GM12878 (cell line): ENCODE results near the gene MBIP. TPM values are rescaled to one million over a fixed set of nuclear protein-coding genes. Genes with fewer than 3 reads are reported as not detected.

Experiments used
- EP300 ChIP-seq, 2 experiments: fragments of 150-350 bp in 1 of 2; IDR thresholded peaks; 2 replicates each; pipeline ENCODE4 v1.6.1; 2011 to 2012; ENCODE audit warnings: low read depth in 2 of 2, low read length in 2 of 2, borderline replicate concordance in 1 of 2, improper control_type of control experiment in 1 of 2, inconsistent platforms in 1 of 2; ENCODE audit not compliant: control insufficient read depth in 1 of 2
- IKZF1 ChIP-seq: fragments of 450-650 bp; conservative IDR thresholded peaks from 2 replicates; pipeline ENCODE4 v1.6.1; 2017; ENCODE audit warnings: antibody characterized with exemption, mild to moderate bottlenecking
- RFX5 ChIP-seq: IDR thresholded peaks from 2 replicates; pipeline ENCODE4 v1.6.1; 2011; ENCODE audit warnings: low read depth, low read length, improper control_type of control experiment
- SIN3A ChIP-seq: IDR thresholded peaks from 2 replicates; pipeline ENCODE4 v1.6.1; 2012; ENCODE audit warnings: low read depth, low read length, improper control_type of control experiment
- TAF1 ChIP-seq: IDR thresholded peaks from 2 replicates; pipeline ENCODE4 v1.6.1; 2011; ENCODE audit warnings: mild to moderate bottlenecking, low read depth, low read length, borderline replicate concordance
- TBL1XR1 ChIP-seq: IDR thresholded peaks from 2 replicates; pipeline ENCODE4 v1.6.1; 2012; ENCODE audit warnings: low read depth, low read length, improper control_type of control experiment
- ZNF622 ChIP-seq: fragments of 450-650 bp; IDR thresholded peaks from 2 replicates; pipeline ENCODE4 v1.6.1; 2017; ENCODE audit warnings: mild to moderate bottlenecking, inconsistent platforms
- polyA plus RNA-seq, 11 experiments: library from polyadenylated mRNA; depleted of rRNA in 4 of 11; unstranded in 6 of 11; stranded (reverse) in 5 of 11; fragments of >200 nt; fragmentation: Nextera tagmentation in 4 of 11; fragmentation: Illumina TruSeq in 1 of 11; extraction: Ambion mirVana in 4 of 11; extraction: Trizol in 1 of 11; gene quantifications; 1 replicate in 1 of 11; 2 replicates in 10 of 11; pipeline versions ENCODE4 v1.2.1 to v1.2.3, GENCODE V29; 2011 to 2016; ENCODE audit warnings: inconsistent platforms in 2 of 11, missing spikeins in 2 of 11, low read depth in 1 of 11
- total RNA-seq, 4 experiments: library from RNA; depleted of rRNA in 3 of 4; stranded (reverse); fragments of >200 nt in 3 of 4; fragmentation: Illumina TruSeq in 1 of 4; extraction: Trizol in 1 of 4; gene quantifications; 2 replicates each; pipeline versions ENCODE4 v1.2.1 to v1.2.3, GENCODE V29; 2013 to 2021
- TF ChIP-seq, protein P1 (sequence below): fragments of 450-650 bp; IDR thresholded peaks from 2 replicates; pipeline ENCODE4 v1.6.1; 2017; ENCODE audit warnings: mild to moderate bottlenecking, moderate library complexity
- TF ChIP-seq, protein P2 (sequence below): IDR thresholded peaks from 2 replicates; pipeline ENCODE4 v1.6.1; 2012; ENCODE audit warnings: mild to moderate bottlenecking, low read depth, low read length
- TF ChIP-seq, protein P3 (sequence below): IDR thresholded peaks from 2 replicates; pipeline ENCODE4 v1.6.1; 2012; ENCODE audit warnings: improper control_type of control experiment, low read depth, low read length; ENCODE audit not compliant: insufficient replicate concordance

Gene MBIP
- total and polyA plus RNA-seq, 10 of the 15 experiments (the other 5 are each of a cell fraction or from before 2014, with no cell fraction given) = 9.0 to 43.5 (median 32.1) TPM

DNA sequence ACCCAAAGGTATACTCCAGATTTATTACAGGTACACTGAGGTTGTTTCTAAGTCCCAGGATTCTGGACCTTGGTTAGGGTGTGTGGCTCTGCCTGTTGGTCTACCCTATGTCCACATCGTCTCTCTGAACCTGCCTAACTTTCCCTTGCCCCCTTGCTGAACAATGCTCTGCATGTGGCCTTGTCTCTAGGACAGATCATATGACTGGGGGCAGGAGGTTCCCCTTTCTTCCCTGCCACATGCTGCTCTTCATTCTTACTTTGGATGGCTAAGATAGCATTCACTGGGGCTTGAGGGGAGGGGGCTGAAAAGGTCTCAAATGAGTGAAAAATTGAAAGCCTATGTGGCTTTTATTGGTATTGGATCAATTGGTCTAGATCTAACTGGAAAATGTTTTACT, 49.2 kb downstream of the MBIP start (continued):
- TF ChIP-seq TBL1XR1 (no peak), TAF1 (no peak), EP300 (IDR thresholded peaks at IDR 0.05; ENCODE audit: borderline replicate concordance in 1 of 2, control insufficient read depth in 1 of 2, low read depth in 2 of 2, low read length in 2 of 2) (no peak), IKZF1 (no peak), SIN3A (no peak), ZNF622 (no peak), RFX5 (no peak)
- TF ChIP-seq, protein P1, sequence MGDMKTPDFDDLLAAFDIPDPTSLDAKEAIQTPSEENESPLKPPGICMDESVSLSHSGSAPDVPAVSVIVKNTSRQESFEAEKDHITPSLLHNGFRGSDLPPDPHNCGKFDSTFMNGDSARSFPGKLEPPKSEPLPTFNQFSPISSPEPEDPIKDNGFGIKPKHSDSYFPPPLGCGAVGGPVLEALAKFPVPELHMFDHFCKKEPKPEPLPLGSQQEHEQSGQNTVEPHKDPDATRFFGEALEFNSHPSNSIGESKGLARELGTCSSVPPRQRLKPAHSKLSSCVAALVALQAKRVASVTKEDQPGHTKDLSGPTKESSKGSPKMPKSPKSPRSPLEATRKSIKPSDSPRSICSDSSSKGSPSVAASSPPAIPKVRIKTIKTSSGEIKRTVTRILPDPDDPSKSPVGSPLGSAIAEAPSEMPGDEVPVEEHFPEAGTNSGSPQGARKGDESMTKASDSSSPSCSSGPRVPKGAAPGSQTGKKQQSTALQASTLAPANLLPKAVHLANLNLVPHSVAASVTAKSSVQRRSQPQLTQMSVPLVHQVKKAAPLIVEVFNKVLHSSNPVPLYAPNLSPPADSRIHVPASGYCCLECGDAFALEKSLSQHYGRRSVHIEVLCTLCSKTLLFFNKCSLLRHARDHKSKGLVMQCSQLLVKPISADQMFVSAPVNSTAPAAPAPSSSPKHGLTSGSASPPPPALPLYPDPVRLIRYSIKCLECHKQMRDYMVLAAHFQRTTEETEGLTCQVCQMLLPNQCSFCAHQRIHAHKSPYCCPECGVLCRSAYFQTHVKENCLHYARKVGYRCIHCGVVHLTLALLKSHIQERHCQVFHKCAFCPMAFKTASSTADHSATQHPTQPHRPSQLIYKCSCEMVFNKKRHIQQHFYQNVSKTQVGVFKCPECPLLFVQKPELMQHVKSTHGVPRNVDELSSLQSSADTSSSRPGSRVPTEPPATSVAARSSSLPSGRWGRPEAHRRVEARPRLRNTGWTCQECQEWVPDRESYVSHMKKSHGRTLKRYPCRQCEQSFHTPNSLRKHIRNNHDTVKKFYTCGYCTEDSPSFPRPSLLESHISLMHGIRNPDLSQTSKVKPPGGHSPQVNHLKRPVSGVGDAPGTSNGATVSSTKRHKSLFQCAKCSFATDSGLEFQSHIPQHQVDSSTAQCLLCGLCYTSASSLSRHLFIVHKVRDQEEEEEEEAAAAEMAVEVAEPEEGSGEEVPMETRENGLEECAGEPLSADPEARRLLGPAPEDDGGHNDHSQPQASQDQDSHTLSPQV = no peak
- TF ChIP-seq, protein P2, sequence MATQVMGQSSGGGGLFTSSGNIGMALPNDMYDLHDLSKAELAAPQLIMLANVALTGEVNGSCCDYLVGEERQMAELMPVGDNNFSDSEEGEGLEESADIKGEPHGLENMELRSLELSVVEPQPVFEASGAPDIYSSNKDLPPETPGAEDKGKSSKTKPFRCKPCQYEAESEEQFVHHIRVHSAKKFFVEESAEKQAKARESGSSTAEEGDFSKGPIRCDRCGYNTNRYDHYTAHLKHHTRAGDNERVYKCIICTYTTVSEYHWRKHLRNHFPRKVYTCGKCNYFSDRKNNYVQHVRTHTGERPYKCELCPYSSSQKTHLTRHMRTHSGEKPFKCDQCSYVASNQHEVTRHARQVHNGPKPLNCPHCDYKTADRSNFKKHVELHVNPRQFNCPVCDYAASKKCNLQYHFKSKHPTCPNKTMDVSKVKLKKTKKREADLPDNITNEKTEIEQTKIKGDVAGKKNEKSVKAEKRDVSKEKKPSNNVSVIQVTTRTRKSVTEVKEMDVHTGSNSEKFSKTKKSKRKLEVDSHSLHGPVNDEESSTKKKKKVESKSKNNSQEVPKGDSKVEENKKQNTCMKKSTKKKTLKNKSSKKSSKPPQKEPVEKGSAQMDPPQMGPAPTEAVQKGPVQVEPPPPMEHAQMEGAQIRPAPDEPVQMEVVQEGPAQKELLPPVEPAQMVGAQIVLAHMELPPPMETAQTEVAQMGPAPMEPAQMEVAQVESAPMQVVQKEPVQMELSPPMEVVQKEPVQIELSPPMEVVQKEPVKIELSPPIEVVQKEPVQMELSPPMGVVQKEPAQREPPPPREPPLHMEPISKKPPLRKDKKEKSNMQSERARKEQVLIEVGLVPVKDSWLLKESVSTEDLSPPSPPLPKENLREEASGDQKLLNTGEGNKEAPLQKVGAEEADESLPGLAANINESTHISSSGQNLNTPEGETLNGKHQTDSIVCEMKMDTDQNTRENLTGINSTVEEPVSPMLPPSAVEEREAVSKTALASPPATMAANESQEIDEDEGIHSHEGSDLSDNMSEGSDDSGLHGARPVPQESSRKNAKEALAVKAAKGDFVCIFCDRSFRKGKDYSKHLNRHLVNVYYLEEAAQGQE = no peak
- TF ChIP-seq, protein P3, sequence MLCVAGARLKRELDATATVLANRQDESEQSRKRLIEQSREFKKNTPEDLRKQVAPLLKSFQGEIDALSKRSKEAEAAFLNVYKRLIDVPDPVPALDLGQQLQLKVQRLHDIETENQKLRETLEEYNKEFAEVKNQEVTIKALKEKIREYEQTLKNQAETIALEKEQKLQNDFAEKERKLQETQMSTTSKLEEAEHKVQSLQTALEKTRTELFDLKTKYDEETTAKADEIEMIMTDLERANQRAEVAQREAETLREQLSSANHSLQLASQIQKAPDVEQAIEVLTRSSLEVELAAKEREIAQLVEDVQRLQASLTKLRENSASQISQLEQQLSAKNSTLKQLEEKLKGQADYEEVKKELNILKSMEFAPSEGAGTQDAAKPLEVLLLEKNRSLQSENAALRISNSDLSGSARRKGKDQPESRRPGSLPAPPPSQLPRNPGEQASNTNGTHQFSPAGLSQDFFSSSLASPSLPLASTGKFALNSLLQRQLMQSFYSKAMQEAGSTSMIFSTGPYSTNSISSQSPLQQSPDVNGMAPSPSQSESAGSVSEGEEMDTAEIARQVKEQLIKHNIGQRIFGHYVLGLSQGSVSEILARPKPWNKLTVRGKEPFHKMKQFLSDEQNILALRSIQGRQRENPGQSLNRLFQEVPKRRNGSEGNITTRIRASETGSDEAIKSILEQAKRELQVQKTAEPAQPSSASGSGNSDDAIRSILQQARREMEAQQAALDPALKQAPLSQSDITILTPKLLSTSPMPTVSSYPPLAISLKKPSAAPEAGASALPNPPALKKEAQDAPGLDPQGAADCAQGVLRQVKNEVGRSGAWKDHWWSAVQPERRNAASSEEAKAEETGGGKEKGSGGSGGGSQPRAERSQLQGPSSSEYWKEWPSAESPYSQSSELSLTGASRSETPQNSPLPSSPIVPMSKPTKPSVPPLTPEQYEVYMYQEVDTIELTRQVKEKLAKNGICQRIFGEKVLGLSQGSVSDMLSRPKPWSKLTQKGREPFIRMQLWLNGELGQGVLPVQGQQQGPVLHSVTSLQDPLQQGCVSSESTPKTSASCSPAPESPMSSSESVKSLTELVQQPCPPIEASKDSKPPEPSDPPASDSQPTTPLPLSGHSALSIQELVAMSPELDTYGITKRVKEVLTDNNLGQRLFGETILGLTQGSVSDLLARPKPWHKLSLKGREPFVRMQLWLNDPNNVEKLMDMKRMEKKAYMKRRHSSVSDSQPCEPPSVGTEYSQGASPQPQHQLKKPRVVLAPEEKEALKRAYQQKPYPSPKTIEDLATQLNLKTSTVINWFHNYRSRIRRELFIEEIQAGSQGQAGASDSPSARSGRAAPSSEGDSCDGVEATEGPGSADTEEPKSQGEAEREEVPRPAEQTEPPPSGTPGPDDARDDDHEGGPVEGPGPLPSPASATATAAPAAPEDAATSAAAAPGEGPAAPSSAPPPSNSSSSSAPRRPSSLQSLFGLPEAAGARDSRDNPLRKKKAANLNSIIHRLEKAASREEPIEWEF = no peak
